B cell (primary cell): ENCODE measurements around the gene CHIC2. TPM values are rescaled to one million over a fixed set of nuclear protein-coding genes. Genes with fewer than 3 reads are reported as not detected.
"Not testable (repeated sequence)": the region's sequence is repeated elsewhere in the genome, so short reads cannot be mapped to it uniquely, and the experiment has no call there.

ENCODE experiments used
- ATAC-seq: fragments of 200-7000 bp; cut with Tn5 transposase; one replicate; pipeline ENCODE4 v1.10.0; 2021; ENCODE audit warnings: low read depth, mild to moderate bottlenecking, moderate number of reproducible peaks, moderate library complexity
- CTCF ChIA-PET: fragments of 350-600 bp; sonication (Branson Sonifier 250); formaldehyde crosslinking; loops from one replicate; lab custom pipeline; 2021; ENCODE audit warnings: antibody characterized with exemption, inconsistent platforms; lab: Charles Lee
- POLR2A ChIA-PET: fragments of 350-600 bp; sonication (Branson Sonifier 250); formaldehyde crosslinking; loops from one replicate; lab custom pipeline; 2021; ENCODE audit warnings: antibody characterized with exemption; lab: Charles Lee
- DNase-seq: peaks from one replicate; pipeline ENCODE4 v3.0.0; 2013
- H2AFZ ChIP-seq: 2 replicates; pipeline ENCODE4 v1.6.1; 2012; ENCODE audit warnings: mild to moderate bottlenecking, low read depth, low read length; ENCODE audit not compliant: insufficient read depth, poor library complexity, severe bottlenecking
- H3K27ac ChIP-seq, 2 donors: 1 replicate in 1 of 2; 2 replicates in 1 of 2; pipeline ENCODE4 v1.5.1; 2012 to 2013; ENCODE audit warnings: low read length in 2 of 2, mild to moderate bottlenecking in 2 of 2, moderate library complexity in 1 of 2
- H3K27me3 ChIP-seq, 4 experiments: fragments of 200-600 bp in 1 of 4; sonication (generic) in 1 of 4; replicated peaks in 1 of 4; 1 replicate in 2 of 4; 2 replicates in 2 of 4; pipeline versions ENCODE4 v1.6.1 to v1.7.0; 2013 to 2016; ENCODE audit warnings: low read length in 3 of 4, mild to moderate bottlenecking in 2 of 4, mixed read lengths in 1 of 4, moderate library complexity in 1 of 4; ENCODE audit not compliant: insufficient read depth in 4 of 4, control insufficient read depth in 3 of 4; ENCODE audit errors: control extremely low read depth in 1 of 4
- H3K36me3 ChIP-seq, 2 experiments: replicated peaks in 1 of 2; 1 replicate in 1 of 2; 2 replicates in 1 of 2; pipeline versions ENCODE4 v1.6.1 to v1.7.1; 2013; ENCODE audit warnings: low read length in 1 of 2; ENCODE audit not compliant: insufficient read depth in 2 of 2, control insufficient read depth in 1 of 2; ENCODE audit errors: control extremely low read depth in 1 of 2, extremely low read depth in 1 of 2
- H3K4me1 ChIP-seq, 2 donors: fragments of 200-600 bp in 1 of 2; sonication (generic) in 1 of 2; 1 replicate in 1 of 2; 2 replicates in 1 of 2; pipeline versions ENCODE4 v1.5.1 to v1.6.1; 2013 to 2017; ENCODE audit warnings: low read length in 2 of 2; ENCODE audit not compliant: control insufficient read depth in 2 of 2, insufficient read depth in 2 of 2
- H3K4me2 ChIP-seq: replicated peaks from 2 replicates; pipeline ENCODE3; 2012; ENCODE audit warnings: mild to moderate bottlenecking, low read depth, low read length; ENCODE audit not compliant: poor library complexity, severe bottlenecking
- H3K4me3 ChIP-seq, 5 experiments: fragments of 200-600 bp in 1 of 5; sonication (generic) in 1 of 5; 1 replicate in 3 of 5; 2 replicates in 2 of 5; pipeline versions ENCODE4 v1.5.1 to v1.7.0; 2011 to 2016; ENCODE audit warnings: low read length in 4 of 5, mild to moderate bottlenecking in 4 of 5, low read depth in 2 of 5, control low read depth in 1 of 5, moderate library complexity in 1 of 5; ENCODE audit not compliant: insufficient read depth in 1 of 5; ENCODE audit errors: control extremely low read depth in 1 of 5, extremely low read depth in 1 of 5
- H3K79me2 ChIP-seq: fragments of 200-600 bp; sonication (generic); one replicate; pipeline ENCODE4 v1.6.0; 2016; ENCODE audit warnings: low read length; ENCODE audit not compliant: control insufficient read depth, insufficient read depth
- H3K9ac ChIP-seq: fragments of 200-600 bp; sonication (generic); 2 replicates; pipeline ENCODE4 v1.6.1; 2017; ENCODE audit warnings: mild to moderate bottlenecking, low read length, moderate library complexity
- H3K9me3 ChIP-seq, 3 donors: one replicate each; pipeline versions ENCODE4 v1.6.1 to v1.7.1; 2013; ENCODE audit warnings: low read length in 2 of 3; ENCODE audit not compliant: control insufficient read depth in 2 of 3, insufficient read depth in 1 of 3; ENCODE audit errors: control extremely low read depth in 1 of 3
- H4K20me1 ChIP-seq: 2 replicates; pipeline ENCODE4 v1.6.0; 2012; ENCODE audit warnings: mild to moderate bottlenecking, low read length; ENCODE audit not compliant: insufficient read depth, control insufficient read depth, poor library complexity, severe bottlenecking
- H3K27ac Mint-ChIP-seq: one replicate; pipeline ENCODE4 v1.8.0; 2021; ENCODE audit warnings: mixed read lengths
- H3K27me3 Mint-ChIP-seq: one replicate; pipeline ENCODE4 v1.8.0; 2021; ENCODE audit warnings: mixed read lengths
- H3K4me1 Mint-ChIP-seq: one replicate; pipeline ENCODE4 v1.8.0; 2021; ENCODE audit warnings: mixed read lengths
- H3K4me3 Mint-ChIP-seq: one replicate; pipeline ENCODE4 v1.8.0; 2021; ENCODE audit warnings: mixed read lengths
- H3K9me3 Mint-ChIP-seq: one replicate; pipeline ENCODE4 v1.8.0; 2022; ENCODE audit warnings: mixed read lengths; ENCODE audit not compliant: insufficient read depth
- WGBS: methylation state at CpG from one replicate; pipeline ENCODE4 v1.1.5; 2013; ENCODE audit warnings: missing lambda C conversion rate; ENCODE audit not compliant: insufficient coverage; 5-methylcytosine and 5-hydroxymethylcytosine counted together
- intact Hi-C: fragments of 100-400 bp; cut with micrococcal nuclease; formaldehyde crosslinking; loops from one replicate; pipeline ENCODE4 v1.10.0; 2022
- polyA plus RNA-seq: library from polyadenylated mRNA; depleted of rRNA; stranded (reverse); fragments of >200 nt; gene quantifications from 2 replicates; pipeline ENCODE4 v1.2.3, GENCODE V29; 2012
- total RNA-seq, 2 donors: library from RNA; stranded (reverse); fragments of 120-200 nt in 1 of 2; gene quantifications; 1 replicate in 1 of 2; 2 replicates in 1 of 2; pipeline versions ENCODE4 v1.2.3 to v1.2.4, GENCODE V29; 2013 to 2022
- TF ChIP-seq, protein P1 (sequence below): fragments of 200-600 bp; IDR thresholded peaks from one replicate; pipeline ENCODE4 v1.8.0; 2022; ENCODE audit warnings: antibody characterized with exemption, mild to moderate bottlenecking

Gene CHIC2
- total and polyA plus RNA-seq, 2 donors (not counting 1 experiment from before 2014, with no cell fraction given), result 20.2 to 37.7 TPM

DNA sequence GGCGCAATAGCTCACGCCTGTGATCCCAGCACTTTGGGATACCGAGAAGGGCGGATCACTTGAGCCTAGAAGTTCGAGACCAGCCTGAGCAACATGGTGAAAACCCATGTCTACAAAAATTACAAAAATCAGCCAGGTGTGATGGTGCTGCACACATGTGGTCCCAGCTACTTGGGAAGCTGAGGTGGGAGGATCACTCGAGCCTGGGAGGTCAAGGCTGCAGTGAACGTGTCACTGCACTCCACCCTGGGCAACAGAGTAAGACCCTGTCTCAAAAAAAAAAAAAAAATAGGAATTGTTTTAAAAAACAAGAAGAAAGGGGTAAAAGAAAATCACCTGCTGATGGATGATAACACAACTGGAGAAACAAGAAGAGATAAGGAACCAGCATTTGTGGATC, 38.8 kb downstream of the CHIC2 start:
- DNase-seq (no peak), ATAC-seq (no peak)
- Histone ChIP-seq H4K20me1 (peaks cover 48% of the 10 kb centered on the region), H3K79me2 (peaks cover 59% of the 10 kb centered on the region), H3K36me3 (no peaks in the 10 kb centered on the region), H3K9ac (no peak overlapping the region), H3K27ac (no peak overlapping the region), H3K4me2 (no peak overlapping the region), H2AFZ (no peak overlapping the region), H3K4me3 (no peak overlapping the region), H3K4me1 (no peaks in the 10 kb centered on the region), H3K27me3 (no peaks in the 10 kb centered on the region), H3K9me3 (no peaks in the 10 kb centered on the region)
- Mint-ChIP-seq H3K4me3 (no peak overlapping the region), H3K4me1 (peaks cover 2% of the 10 kb centered on the region), H3K27ac (no peak overlapping the region), H3K27me3 (no peaks in the 10 kb centered on the region), H3K9me3 (no peaks in the 10 kb centered on the region)
- intact Hi-C loops, result no loop called here
- TF ChIP-seq, protein P1, sequence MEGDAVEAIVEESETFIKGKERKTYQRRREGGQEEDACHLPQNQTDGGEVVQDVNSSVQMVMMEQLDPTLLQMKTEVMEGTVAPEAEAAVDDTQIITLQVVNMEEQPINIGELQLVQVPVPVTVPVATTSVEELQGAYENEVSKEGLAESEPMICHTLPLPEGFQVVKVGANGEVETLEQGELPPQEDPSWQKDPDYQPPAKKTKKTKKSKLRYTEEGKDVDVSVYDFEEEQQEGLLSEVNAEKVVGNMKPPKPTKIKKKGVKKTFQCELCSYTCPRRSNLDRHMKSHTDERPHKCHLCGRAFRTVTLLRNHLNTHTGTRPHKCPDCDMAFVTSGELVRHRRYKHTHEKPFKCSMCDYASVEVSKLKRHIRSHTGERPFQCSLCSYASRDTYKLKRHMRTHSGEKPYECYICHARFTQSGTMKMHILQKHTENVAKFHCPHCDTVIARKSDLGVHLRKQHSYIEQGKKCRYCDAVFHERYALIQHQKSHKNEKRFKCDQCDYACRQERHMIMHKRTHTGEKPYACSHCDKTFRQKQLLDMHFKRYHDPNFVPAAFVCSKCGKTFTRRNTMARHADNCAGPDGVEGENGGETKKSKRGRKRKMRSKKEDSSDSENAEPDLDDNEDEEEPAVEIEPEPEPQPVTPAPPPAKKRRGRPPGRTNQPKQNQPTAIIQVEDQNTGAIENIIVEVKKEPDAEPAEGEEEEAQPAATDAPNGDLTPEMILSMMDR, result no peak
- CTCF ChIA-PET, result no interaction called here
- POLR2A ChIA-PET, result no interaction called here
- 100% methylated on average over 4 of the region's 7 CpGs for WGBS

DNA sequence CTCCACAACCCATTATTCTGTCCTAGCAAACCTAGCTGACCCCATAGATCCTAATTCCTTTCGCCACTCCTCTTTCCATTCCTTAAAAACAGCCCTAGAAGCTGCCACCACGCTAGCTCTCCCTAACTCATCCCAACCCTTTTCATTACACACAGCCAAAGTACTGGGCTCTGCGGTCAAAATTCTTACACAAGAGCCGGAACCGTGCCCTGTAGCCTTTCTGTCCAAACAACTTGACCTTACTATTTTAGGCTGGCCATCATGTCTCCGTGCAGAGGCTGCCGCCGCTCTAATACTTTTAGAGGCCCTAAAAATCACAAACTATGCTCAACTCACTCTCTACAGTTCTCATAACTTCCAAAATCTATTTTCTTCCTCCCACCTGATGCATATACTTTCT, 41.4 kb downstream of the CHIC2 start:
- H3K4me3 ChIP-seq, DNase-seq, intact Hi-C loops, H3K4me3 Mint-ChIP-seq, H3K9ac ChIP-seq, H3K4me1 ChIP-seq, H3K4me1 Mint-ChIP-seq, H3K27ac Mint-ChIP-seq, ATAC-seq, H3K9me3 ChIP-seq, POLR2A ChIA-PET, H2AFZ ChIP-seq, H3K9me3 Mint-ChIP-seq, H3K27me3 ChIP-seq, H3K36me3 ChIP-seq, H3K27ac ChIP-seq, H3K4me2 ChIP-seq, CTCF ChIA-PET, H3K27me3 Mint-ChIP-seq: not testable (repeated sequence)
- peaks cover 55% of the 10 kb centered on the region for H4K20me1 ChIP-seq
- peaks cover 52% of the 10 kb centered on the region for H3K79me2 ChIP-seq
- WGBS, result 98% methylated on average over 8 of the region's 8 CpGs
